ENCODE results near the gene ZNFX1. TPM values are rescaled to one million over a fixed set of nuclear protein-coding genes. Genes with fewer than 3 reads are reported as not detected.
"Not testable (repeated sequence)": the region's sequence is repeated elsewhere in the genome, so short reads cannot be mapped to it uniquely, and the experiment has no call there.

The ZNFX1 gene
- total and polyA plus RNA-seq, 3 donors from 2014 or later: 31.6 to 39.9 (median 37.2) TPM

DNA sequence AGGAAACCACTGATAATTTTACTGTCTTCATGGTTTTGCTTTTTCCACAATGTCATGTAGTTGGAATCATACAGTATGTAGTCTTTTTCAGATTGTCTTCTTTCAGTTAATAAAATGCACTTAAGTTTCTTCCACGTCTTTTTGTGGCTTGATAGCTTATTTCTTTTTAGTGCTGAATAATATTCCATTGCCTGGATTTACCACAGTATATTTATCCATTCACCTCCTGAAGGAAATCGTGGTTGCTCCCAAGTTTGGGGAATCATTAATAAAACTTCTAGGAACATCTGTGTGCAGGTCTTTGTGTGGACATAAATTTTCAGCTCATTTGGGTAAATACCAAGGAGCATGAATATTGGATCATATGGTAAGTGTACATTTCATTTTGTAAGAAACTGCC is 38.8 kb upstream of the ZNFX1 start:
- no peaks in the 10 kb centered on the region for H3K9me3 ChIP-seq
- WGBS, 2 donors: 41% methylated on average over 2 of the region's 2 CpGs
- H3K27me3 ChIP-seq: no peaks in the 10 kb centered on the region
- H3K27ac ChIP-seq: no peak overlapping the region
- intact Hi-C loops (cut with DNase I; ENCODE audit: low total_unique reads): no loop called here
- H3K4me3 ChIP-seq: no peak overlapping the region
- TF ChIP-seq POLR2A (IDR thresholded peaks at IDR 0.05): no peak
- TF ChIP-seq, protein P1, sequence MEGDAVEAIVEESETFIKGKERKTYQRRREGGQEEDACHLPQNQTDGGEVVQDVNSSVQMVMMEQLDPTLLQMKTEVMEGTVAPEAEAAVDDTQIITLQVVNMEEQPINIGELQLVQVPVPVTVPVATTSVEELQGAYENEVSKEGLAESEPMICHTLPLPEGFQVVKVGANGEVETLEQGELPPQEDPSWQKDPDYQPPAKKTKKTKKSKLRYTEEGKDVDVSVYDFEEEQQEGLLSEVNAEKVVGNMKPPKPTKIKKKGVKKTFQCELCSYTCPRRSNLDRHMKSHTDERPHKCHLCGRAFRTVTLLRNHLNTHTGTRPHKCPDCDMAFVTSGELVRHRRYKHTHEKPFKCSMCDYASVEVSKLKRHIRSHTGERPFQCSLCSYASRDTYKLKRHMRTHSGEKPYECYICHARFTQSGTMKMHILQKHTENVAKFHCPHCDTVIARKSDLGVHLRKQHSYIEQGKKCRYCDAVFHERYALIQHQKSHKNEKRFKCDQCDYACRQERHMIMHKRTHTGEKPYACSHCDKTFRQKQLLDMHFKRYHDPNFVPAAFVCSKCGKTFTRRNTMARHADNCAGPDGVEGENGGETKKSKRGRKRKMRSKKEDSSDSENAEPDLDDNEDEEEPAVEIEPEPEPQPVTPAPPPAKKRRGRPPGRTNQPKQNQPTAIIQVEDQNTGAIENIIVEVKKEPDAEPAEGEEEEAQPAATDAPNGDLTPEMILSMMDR (IDR thresholded peaks at IDR 0.05): no peak
- peaks cover 6% of the 10 kb centered on the region for H3K4me1 ChIP-seq
- H3K36me3 ChIP-seq (ENCODE audit: low read depth, missing control alignments): no peaks in the 10 kb centered on the region
- no peak for DNase-seq

DNA sequence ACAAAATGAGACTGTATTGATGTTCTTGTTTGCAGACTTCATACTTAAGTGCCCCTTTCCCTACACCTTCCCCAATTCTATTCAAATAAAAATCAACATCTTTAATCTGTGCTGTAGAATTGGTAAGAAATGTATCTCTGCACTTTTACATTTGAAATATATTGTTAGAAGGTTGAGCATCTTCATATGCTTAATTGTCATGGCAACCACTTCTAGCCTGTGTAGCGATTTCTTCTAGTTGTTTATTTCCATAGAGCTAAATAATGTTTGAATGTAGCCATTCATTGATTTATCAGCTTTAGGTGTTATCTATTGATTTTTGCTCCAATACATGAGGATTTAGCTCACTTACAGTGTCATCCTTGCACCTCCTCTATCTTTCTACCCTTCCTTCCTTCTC is 37.7 kb upstream of the ZNFX1 start:
- peaks cover 6% of the 10 kb centered on the region for H3K4me1 ChIP-seq
- WGBS, 2 donors: 84 to 86% methylated on average over 1 of the region's 1 CpG
- DNase-seq: no peak
- H3K9me3 ChIP-seq: no peaks in the 10 kb centered on the region
- H3K27me3 ChIP-seq: no peaks in the 10 kb centered on the region
- no peak overlapping the region for H3K27ac ChIP-seq
- H3K4me3 ChIP-seq: no peak overlapping the region
- H3K36me3 ChIP-seq (ENCODE audit: low read depth, missing control alignments): no peaks in the 10 kb centered on the region
- intact Hi-C loops (cut with DNase I; ENCODE audit: low total_unique reads): no loop called here
- TF ChIP-seq, protein P1 (IDR thresholded peaks at IDR 0.05): no peak
- TF ChIP-seq POLR2A (IDR thresholded peaks at IDR 0.05): no peak

DNA sequence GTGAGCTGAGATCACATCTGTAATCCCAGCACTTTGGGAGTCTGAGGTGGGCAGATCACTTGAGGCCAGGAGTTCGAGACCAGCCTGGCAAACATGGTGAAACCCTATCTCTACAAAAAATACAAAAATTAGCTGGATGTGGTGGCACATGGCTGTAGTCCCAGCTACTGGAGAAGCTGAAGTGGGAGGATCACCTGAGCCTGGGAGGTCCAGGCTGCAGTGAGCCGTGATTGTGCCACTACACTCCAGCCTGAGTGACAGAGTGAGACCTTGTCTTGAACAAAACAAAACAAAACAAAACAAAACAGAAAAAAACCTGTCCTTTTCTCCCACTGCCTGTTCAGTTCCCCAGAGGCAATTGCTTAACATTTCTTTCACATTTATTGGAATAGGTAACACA is 36.2 kb upstream of the ZNFX1 start:
- H3K4me3 ChIP-seq; H3K4me1 ChIP-seq; H3K9me3 ChIP-seq; H3K27me3 ChIP-seq; H3K27ac ChIP-seq; H3K36me3 ChIP-seq (ENCODE audit: low read depth, missing control alignments); intact Hi-C loops (cut with DNase I; ENCODE audit: low total_unique reads); DNase-seq: not testable (repeated sequence)
- WGBS, 2 donors: 70 to 73% methylated on average over 2 of the region's 2 CpGs

DNA sequence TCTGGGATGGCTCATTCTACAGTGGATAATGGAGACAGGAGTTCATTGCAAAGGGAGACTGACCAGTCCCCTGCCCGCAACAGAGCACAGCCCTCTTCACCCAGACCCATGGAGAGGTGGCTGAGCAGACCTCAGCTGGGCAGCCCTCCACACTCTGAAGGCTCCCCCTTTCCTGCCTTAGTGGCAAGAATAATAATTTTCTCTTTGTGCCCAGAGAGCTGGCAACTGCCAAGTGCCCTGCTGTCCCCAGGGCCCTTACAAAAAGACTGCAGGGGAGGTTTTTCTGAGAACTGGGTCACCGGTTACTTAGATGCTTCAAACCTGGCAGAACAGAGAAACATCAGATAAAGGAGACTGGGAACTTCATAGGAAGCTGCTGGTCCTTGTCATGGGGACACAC is 35.4 kb upstream of the ZNFX1 start:
- no peaks in the 10 kb centered on the region for H3K9me3 ChIP-seq
- intact Hi-C loops (cut with DNase I; ENCODE audit: low total_unique reads): no loop called here
- no peaks in the 10 kb centered on the region for H3K36me3 ChIP-seq (ENCODE audit: low read depth, missing control alignments)
- no peak for DNase-seq
- H3K4me3 ChIP-seq: no peak overlapping the region
- TF ChIP-seq, protein P1 (IDR thresholded peaks at IDR 0.05): no peak
- TF ChIP-seq POLR2A (IDR thresholded peaks at IDR 0.05): no peak
- peaks cover under 1% of the 10 kb centered on the region for H3K4me1 ChIP-seq
- no peaks in the 10 kb centered on the region for H3K27me3 ChIP-seq
- no peak overlapping the region for H3K27ac ChIP-seq
- WGBS, 2 donors: 67 to 88% methylated on average over 2 of the region's 2 CpGs

DNA sequence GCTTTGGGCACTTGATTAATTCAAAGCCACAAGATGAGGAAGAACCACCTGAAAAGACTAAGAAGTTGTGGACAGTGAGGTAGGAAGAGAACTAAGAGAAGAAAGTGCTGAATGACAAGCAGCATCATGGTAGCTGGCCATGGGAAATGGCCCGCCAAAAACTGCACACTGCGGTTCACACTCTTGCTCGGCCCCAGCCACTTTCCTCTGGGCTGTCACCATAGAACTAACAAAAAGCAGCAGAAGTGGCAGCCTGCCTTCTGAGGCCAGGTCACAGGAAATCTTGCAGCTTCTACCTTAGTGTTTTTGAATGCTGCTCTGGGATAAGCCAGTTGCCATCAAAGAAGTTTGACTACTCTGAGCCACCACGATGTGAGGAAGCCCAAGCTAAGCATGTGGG is 34.8 kb upstream of the ZNFX1 start:
- no peak overlapping the region for H3K27ac ChIP-seq
- no peaks in the 10 kb centered on the region for H3K4me1 ChIP-seq
- TF ChIP-seq POLR2A (IDR thresholded peaks at IDR 0.05): no peak
- TF ChIP-seq, protein P1 (IDR thresholded peaks at IDR 0.05): no peak
- no peak for DNase-seq
- H3K9me3 ChIP-seq: no peaks in the 10 kb centered on the region
- H3K36me3 ChIP-seq (ENCODE audit: low read depth, missing control alignments): no peaks in the 10 kb centered on the region
- H3K27me3 ChIP-seq: no peaks in the 10 kb centered on the region
- no peak overlapping the region for H3K4me3 ChIP-seq
- WGBS, 2 donors: 86 to 88% methylated on average over 4 of the region's 4 CpGs
- intact Hi-C loops (cut with DNase I; ENCODE audit: low total_unique reads): no loop called here
